T-helper 1 cell (primary cell): Measurements from ENCODE around the gene ATG9A.
"Not testable (repeated sequence)": the region's sequence is repeated elsewhere in the genome, so short reads cannot be mapped to it uniquely, and the experiment has no call there.

ENCODE experiments used
- DNase-seq, 5 donors: peaks; one replicate each; pipeline ENCODE4 v3.0.0-alpha.2; 2012 to 2020

ATG9A gene

GRCh38 chr2:219204425-219205164 lies 24.8 kb downstream of the ATG9A start:
- no peak for DNase-seq

DNA sequence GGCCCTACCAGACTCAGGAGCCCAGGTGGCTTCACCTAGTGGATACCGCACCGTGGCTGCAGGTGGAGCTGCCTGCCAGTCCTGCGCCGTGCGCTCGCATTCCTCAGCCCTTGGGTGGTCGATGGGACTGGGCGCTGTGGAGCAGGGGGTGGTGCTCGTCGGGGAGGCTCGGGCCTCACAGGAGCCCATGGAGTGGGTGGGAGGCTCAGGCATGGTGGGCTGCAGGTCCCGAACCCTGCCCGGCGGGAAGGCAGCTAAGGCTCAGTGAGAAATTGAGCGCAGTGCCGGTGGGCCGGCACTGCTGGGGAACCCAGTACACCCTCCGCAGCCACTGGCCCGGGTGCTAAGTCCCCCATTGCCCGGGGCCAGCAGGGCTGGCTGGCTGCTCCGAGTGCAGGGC lies 28.1 kb downstream of the ATG9A start:
- not testable (repeated sequence) for DNase-seq

DNA sequence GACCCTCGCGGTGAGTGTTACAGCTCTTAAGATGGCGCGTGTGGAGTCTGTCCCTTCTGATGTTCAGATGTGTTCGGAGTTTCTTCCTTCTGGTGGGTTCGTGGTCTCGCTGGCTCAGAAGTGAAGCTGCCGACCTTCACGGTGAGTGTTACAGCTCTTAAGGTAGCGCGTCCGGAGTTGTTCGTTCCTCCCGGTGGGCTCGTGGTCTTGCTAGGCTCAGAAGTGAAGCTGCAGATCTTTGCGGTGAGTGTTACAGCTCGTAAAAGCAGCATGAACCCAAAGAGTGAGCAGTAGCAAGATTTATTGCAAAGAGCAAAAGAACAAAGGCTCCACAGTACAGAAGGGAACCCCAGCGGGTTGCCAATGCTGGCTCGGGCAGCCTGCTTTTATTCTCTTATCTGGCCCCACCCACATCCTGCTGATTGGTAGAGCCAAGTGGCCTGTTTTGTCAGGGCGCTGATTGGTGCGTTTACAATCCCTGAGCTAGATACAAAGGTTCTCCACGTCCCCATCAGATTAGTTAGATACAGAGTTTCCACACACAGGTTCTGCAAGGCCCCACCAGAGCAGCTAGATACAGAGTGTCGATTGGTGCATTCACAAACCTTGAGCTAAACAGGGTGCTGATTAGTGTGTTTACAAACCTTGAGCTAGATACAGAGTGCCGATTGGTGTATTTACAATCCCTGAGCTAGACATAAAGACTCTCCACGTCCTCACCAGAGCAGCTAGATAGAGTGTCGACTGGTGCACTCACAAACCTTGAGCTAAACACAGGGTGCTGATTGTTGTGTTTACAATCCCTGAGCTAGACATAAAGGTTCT lies 28.7 kb downstream of the ATG9A start:
- not testable (repeated sequence) for DNase-seq

- DNase-seq, result no peak
Observed at GRCh38 chr2:219199470-219200211, 29.8 kb downstream of the ATG9A start.

GRCh38 chr2:219198974-219199373 lies 30.5 kb downstream of the ATG9A start:
- DNase-seq, result no peak

DNA sequence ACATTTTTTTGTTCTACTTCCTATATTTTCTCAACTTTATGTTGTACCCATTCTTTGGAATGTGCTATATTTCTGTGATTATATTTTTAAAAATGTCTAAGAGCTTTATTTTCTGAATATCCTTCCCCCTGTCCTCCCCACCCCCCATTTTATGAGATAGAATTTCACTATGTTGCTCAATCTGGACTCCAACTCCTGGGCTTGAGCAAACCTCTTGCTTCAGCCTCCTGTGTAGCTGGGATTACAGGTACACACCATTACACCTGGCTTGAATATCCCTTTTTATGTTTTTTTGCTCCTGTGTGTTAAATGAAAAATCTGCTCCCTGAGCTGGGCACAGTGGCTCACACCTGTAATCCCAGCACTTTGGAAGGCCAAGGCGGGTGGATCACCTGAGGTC lies 32.0 kb downstream of the ATG9A start:
- no peak for DNase-seq

GRCh38 chr2:219186754-219187456 lies 42.5 kb downstream of the ATG9A start:
- no peak for DNase-seq

- no peak for DNase-seq
Observed at GRCh38 chr2:219184121-219184520, 45.3 kb downstream of the ATG9A start.

DNA sequence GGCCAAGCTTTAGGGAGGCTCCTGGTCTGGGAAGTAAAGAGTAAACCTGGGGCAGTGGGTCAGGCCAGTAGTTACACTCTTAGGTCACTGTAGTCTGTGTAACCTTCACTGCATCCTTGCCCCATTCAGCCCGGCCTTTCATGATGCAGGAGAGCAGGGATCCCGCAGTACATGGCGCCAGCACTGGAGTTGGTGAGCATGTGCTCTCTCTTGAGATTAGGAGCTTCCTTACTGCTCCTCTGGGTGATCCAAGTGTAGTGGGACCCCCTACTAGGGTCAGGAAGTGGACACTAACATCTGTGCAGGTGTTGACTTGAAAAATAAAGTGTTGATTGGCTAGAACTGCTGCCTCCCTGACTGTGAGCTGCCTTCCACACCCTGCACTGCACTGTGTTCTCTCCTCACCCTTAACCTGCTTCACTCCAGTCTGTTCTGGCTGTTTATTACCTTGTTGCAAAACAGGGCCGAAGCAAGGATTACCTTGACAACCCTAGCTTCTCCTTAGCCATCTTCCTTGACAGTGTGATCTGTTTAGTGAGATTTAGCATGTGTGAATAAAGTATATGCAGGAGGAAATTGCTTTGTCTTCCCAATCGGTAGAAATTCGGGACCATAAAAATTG lies 46.2 kb downstream of the ATG9A start:
- DNase-seq, result no peak

GRCh38 chr2:219182331-219183150 lies 46.9 kb downstream of the ATG9A start:
- peak in 1 of 5 donors; percentile 27 for DNase-seq

- DNase-seq, result no peak
Observed at GRCh38 chr2:219181531-219181930, 47.9 kb downstream of the ATG9A start.

- no peak for DNase-seq
Observed at GRCh38 chr2:219180961-219181360, 48.5 kb downstream of the ATG9A start.

- DNase-seq, result no peak
Observed at GRCh38 chr2:219179601-219180465, 49.6 kb downstream of the ATG9A start.

DNA sequence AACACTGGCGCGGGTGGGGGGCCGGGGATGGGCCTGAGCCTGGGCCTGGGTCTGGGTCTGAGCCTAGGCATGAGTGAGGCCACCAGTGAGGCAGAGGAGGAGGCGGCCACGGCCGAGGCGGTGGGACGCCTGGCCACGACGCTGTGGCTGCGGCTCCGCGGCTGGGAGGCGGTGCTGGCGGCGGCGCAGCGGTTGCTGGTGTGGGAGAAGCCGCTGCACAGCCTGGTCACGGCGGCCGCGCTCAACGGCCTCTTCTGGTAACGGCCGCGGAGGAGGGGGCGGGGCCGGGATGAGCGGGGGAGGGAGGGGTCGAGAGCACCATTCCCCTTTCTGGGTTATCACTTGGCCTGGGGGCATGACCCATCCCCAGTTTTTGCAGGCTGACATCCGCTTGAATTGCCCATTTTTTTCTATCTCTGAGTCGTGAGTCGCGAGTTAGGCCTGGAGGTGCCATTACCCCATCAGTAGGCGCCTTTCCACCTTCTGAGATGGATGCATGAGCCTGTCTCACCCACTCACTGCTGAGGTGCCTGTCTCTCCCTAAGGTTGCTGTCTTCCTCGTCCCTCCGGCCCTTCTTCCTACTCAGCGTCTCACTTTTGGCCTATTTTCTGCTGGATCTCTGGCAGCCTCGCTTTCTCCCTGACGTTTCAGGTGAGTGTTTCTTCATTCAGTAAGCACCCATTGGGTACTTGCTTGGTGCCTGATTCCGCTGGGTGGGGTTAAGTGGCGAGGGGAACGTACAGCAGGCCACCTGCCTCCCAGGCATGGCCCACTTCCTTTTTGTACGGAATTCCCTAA lies 50.9 kb downstream of the ATG9A start:
- DNase-seq, result peak in 3 of 5 donors; percentile 33 to 45 (median 43)

GRCh38 chr2:219177552-219178376 lies 51.7 kb downstream of the ATG9A start, which contains the start of gene RETREG2:
Gene RETREG2, plus strand, starts transcription at chr2:219178275. Its CDS starts 78 bp downstream, at chr2:219178353.
- DNase-seq, result peak; percentile 68 to 94 (median 72)

DNA sequence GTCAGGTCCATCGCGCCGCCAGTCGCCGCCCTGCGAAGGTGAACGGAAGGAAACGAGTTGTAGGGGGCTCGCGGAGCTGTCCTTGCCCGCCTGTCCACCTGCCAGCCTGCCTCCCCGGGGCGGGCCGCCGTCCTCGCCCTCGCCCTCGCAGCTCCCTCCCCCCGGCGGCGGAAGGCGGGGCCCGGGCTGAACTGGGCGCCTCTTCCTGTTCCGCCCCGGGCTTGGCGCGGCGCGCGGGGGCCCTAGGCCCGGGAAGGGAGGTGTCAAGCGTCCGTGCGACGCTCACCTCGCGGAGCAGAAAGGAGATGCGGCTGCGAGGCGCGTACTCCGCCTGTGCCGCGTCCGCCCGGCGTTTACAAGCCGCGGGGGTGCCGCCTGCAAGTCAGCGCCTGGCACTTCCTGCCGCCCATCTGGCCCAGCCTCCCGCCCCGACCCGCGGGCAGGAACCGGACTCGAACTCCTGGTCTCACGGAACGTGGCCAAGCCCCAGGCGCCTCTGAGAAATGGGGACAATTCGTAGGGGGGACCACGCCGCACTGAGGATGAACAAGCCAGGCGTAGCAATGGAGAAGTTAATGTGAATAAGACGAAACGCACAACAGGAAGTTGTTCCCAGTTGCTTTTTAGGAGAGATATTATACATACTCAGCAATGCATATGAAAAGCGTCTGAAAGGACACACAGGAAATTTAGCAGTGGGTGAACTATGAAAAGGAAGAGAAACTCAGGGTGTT lies 52.5 kb downstream of the ATG9A start, which contains the start of gene CNPPD1:
TSS of gene CNPPD1 (minus strand) at position 108 of the 734 bp plus-strand sequence. CDS start at position 11, 97 bp downstream.
- peak; percentile 75 to 96 (median 81) for DNase-seq
